ENCODE data around the gene NDUFAF2.
"Not testable (repeated sequence)": the region's sequence is repeated elsewhere in the genome, so short reads cannot be mapped to it uniquely, and the experiment has no call there.

The NDUFAF2 gene

GRCh38 chr5:61052882-61053281 lies 107.9 kb downstream of the NDUFAF2 start:
- DNase-seq: no peak

GRCh38 chr5:61053937-61054336 lies 108.9 kb downstream of the NDUFAF2 start:
- no peak for DNase-seq

DNA sequence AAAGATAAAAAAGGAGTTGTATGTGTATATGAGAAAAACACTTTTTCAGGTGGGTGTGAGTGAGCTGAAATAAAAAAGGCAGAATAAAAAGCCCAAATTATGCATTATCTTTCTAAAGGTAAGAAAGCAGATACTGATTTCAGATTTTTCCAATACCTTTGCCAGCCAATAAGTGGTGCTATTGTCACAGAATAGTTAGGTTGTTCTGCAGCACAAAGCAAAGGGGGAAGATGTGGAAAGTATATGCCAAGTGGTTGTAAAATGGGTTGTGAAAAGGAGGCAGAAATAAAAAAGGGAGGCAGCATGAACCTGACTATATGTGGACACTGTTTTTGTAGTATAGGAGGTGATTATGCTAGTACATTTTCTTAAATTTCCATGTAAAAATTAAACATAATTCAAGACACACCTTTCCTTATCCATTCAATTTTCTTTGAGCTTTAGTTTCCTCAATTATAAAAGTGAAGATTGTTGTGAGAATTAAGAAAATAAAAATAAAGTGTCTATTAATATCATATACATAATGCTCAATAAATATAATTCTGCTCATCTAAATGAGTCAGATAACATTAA lies 110.5 kb downstream of the NDUFAF2 start:
- DNase-seq: no peak

GRCh38 chr5:61059499-61059898 lies 114.5 kb downstream of the NDUFAF2 start:
- DNase-seq: no peak

GRCh38 chr5:61069150-61069549 lies 124.1 kb downstream of the NDUFAF2 start:
- no peak for DNase-seq

DNA sequence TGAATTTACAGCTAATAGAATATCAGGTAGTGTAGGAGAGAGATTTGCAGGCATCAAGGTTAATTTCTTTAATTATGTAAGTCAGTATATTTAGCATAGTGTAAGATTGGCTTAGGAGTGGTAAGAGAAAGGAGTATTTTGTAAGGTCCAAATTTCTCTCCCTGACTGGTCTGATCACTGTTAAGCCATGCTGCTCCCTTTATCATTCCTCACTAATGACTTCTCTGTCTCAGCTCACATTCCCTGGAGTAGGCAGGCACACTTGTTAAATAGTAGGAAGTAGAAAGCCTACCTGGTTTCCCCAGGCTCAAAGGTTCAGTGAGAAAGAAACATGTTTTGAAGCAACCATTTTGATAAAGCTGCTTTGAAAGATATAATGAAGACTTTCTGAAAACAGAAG lies 126.5 kb downstream of the NDUFAF2 start:
- DNase-seq: no peak

DNA sequence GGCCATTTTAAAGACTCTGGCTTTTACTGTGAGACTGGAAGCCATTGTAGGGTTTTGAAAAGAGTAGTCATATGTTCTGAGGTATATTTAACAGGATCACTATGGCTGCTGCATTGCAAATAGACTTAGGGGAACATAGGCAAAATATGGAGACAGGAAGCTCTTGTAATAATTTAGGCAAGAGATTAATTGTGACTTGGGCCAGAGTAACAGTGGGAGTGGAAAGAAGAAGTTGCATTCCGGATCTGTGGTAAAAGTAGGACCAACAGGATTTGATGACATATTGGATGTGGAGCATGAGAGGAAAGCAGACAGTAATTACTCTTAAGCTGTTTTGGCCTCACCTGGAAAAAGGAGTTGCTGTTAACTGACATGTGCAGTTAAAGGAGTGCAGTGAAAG lies 131.6 kb downstream of the NDUFAF2 start:
- DNase-seq: no peak

- DNase-seq: no peak
Measured at GRCh38 chr5:61081741-61082140, 136.7 kb downstream of the NDUFAF2 start.

DNA sequence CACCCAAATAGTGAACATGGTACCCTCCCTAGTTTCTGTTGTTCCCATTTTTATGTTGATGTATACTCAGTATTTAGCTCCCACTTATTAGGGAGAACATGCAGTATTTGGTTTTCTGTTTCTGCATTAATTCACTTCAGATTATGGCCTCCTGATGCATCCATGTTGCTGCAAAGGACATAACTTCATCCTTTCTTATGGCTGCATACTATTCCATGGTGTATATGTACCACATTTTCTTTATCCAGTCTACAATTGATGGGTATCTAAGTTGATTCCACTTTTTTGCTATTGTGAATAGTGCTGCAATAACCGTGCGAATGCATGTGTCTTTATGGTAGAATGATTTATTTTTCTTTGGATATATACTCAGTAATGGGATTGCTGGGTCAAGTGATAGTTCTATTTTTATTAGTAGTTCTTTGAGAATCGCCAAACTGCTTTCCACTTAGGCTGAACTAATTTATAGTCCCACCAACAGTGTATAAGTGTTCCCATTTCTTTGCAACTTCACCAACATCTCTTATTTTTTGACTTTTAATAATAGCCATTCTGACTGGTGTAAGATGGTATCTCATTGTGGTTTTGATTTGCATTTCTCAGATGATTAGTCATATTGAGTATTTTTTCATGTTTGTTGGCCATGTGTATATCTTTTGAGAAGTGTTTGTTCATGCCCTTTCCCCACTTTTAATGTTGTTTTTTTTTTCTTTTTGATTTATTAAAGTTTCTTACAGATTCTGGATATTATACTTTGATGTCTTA lies 137.7 kb downstream of the NDUFAF2 start:
- DNase-seq: no peak

DNA sequence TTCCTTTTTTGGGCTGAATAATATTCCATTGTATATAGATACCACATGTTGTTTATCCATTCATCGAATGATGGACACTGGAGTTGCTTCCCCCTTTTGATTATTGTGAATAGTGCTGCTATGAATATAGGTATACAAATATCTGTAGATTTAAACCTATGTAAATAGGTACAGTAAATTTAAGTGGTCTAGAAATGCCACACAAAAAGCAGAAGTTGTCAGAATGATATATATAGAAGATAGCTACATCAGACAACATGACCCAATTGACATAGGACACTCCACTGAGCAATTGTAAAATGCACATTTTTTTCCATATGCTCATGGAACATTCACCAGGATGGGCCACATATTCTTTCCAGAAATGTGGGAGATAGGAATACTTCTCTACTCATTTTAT lies 139.7 kb downstream of the NDUFAF2 start:
- no peak for DNase-seq

- DNase-seq: no peak
Measured at GRCh38 chr5:61085885-61086284, 140.9 kb downstream of the NDUFAF2 start.

DNA sequence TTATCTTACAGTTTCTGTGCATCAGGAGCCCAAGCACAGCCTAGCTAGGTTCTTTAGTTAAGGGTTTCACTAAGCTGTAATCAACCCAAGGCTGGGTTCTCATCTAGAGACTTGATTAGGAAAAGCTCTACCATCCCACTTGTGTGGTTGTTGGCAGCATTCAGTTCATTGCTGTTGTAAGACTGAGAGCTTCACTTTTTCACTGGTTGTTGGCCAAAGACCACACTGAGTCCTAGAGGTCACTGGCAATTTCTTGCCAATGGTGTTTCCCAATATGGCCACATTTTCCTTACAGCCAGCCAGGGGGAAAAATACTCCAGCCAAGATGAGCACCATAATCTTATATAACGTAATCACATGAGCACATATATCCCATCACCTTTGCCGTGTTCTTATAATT lies 142.9 kb downstream of the NDUFAF2 start:
- DNase-seq: no peak

- DNase-seq: no peak
Measured at GRCh38 chr5:61089351-61089750, 144.3 kb downstream of the NDUFAF2 start.

- DNase-seq: not testable (repeated sequence)
Measured at GRCh38 chr5:61093046-61093771, 148.2 kb downstream of the NDUFAF2 start.

- DNase-seq: no peak
Measured at GRCh38 chr5:61097465-61097864, 152.5 kb downstream of the NDUFAF2 start.

DNA sequence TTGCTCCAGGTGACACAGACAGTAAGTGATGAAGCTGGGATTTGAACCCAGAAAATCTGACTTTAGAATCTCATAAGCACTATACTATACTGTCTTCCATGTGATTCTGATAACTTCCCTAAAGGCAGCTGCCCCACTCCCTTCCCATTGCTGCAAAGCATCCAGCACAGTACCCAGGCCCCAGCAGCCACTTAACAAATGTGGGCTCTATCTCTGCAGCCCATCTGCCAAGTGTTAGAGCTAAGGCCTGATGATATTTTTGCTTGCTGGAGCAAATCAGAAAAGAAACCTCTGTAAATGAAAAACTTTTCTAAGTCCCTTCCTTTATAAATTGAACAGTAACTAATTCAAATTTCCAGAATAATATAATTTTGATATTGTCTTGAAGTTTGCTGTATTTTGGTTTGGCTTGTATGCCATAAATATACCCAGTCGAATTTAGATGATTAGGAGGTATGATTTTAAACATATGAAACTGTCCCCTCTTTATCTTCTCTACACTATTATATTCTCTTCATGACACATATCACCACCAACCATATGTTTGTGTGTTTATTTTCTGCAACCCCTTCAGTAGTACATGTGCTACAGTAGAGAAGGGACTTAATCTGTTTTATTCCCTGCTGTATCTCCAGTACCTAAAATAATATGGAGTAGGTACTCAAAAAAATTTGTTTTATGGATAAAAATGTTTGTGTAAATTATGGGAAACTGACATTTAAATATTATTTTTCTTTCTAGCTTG lies 153.4 kb downstream of the NDUFAF2 start:
- no peak for DNase-seq

GRCh38 chr5:61100437-61100836 lies 155.4 kb downstream of the NDUFAF2 start:
- no peak for DNase-seq

GRCh38 chr5:61114441-61114840 lies 169.4 kb downstream of the NDUFAF2 start:
- no peak for DNase-seq

DNA sequence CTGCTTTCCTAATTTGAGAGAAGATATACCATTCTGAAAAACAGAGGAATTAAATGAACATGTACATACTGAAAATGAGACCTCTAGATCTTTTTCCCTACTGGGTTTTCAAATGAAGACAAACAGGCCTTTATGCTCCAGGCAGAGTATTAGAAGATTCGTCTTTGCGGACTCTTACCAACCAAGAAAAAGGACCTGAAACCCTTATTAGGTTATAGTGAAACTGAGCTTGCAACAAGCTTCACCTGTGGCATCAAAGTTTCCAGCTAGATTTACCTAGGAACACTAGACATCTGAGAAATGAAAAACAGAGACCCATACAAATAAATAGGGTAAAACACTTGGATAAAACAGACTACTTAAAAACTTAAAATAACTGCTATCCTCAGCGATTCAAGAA lies 171.0 kb downstream of the NDUFAF2 start:
- no peak for DNase-seq

- DNase-seq: no peak
Measured at GRCh38 chr5:61119066-61119465, 174.1 kb downstream of the NDUFAF2 start.

- DNase-seq: no peak
Measured at GRCh38 chr5:61120534-61120933, 175.5 kb downstream of the NDUFAF2 start.

GRCh38 chr5:61123145-61123544 lies 178.1 kb downstream of the NDUFAF2 start:
- DNase-seq: no peak

DNA sequence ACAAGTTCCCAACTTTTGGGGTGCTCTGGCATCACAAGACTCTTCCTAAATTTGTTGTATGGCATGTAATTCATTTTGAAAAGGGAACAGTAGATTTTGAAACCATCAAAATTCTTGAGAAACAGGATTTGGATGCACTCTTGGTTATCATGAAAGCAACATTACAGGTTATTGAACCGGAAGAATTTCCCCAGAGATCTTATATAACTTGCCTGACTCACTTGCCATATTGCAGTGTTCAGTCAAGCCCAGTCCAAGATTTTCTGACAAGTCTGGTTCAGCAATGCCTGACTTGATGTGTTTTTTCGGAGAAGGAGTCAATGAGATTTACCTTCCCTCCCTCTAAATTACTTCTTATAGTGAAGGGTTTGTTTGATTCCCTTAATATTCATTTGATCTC lies 185.3 kb downstream of the NDUFAF2 start:
- DNase-seq: no peak

All from activated CD4-positive, alpha-beta T cell treated with anti-CD3 and anti-CD28 coated beads for 1 hour (primary cell).